TTC549 (cell line): ENCODE measurements around the gene STIM2.
"Not testable (repeated sequence)": the region's sequence is repeated elsewhere in the genome, so short reads cannot be mapped to it uniquely, and the experiment has no call there.

Experiments
- FAIRE-seq: peaks from 2 replicates; lab custom pipeline; 2012; peaks lifted over from hg19 to GRCh38; lab: Jason Lieb, UNC

Gene STIM2

DNA sequence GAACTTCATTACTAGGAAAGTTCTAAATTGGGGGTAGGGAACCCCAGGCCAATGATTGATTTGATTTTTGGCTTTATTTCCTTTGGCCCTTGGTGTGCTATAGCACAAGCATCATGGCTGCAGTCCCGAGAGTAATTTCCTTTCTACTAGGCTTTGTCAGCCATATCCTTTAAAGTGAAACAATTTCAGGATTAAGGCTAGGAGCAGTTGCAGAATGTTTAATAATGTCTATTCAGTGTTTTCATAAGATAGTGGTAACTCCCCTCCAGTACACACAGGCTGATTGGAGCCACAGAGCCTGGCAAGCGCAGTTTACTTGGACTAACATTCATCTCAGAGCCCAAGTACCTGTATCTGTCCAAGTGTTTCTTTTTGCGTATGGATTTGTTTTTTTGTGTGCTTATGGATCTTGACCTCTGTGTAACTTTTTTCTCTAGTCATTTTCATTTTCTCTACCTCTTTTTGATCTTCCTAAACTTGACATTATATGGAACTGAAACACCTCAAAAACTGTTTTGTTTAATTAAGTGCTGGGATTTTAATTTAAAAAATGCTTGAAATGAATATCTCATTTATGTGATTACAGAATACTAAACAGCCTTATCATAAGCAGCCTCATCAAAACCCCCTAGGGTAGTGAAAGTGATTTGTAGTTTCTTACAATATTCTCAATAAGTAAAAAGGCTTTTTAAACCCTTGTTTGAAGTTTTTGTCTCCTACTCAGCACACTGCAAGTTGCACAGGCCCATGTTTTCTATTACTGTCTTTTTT lies 7.5 kb downstream of the STIM2 start:
- no peak for FAIRE-seq

DNA sequence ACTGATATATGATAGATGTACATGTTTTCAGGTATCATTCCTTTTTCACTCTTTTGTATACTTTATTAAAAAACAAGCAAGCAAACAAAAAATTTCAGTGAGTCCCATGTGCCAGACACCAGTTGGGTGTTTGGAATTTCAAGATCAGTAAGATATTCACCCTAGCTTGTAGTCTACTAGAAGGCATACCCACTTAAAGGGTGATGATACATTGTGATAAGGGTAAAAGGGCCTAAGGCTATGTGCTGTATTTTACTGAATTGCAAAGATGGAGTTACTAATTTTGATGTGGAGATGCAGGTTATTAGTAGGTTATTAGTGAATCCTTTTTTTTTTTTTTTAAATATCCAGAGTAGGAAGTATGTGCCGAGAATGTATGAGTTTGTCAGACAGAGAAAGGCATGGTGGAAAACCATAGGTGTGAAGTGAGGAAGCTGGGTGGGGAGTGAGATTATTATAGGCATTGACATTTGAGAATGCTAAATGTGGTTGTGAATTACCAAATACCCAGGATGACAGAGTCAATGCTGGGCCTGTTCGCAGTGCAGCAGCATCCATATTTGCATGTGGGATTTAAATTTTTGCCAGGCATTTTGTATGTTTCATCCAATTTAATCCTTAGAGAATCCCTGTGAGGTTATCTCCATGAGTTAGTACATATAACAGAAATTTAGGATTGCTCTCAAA lies 10.1 kb downstream of the STIM2 start:
- FAIRE-seq, result no peak

- no peak for FAIRE-seq
Measured at GRCh38 chr4:26871611-26872010, 11.0 kb downstream of the STIM2 start.

DNA sequence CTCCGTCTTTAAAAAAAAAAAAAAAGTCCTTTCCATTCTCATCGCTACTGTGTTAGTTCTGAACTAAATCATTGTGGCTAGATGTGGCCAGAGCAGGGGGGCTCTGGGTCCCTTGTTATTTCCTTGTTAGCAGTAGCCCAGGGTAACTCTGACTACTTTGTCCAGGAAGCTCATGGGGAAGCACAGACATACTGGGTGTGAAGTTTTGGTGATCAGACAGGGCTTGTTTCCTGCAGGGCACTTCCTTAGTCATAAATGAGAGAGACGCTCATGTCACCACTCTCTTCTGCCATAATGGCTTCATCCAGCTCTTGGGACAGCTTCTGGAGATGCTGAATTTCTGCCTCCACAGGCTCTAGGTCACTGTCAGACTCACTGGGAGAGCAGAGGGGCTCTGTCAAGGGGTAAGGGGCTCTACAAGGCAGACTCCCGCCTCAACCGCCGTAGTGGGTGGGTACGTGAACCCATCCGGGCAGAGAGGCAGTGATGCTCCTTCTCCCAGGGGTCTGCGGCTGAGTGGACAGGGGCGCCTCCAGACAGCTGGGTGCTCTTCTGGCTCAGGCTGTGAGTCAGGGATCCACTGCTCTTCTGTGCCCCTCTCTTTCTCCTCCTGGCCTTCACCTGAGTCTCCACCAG lies 12.9 kb downstream of the STIM2 start:
- no peak for FAIRE-seq

GRCh38 chr4:26874110-26874509 lies 13.5 kb downstream of the STIM2 start:
- FAIRE-seq, result no peak

DNA sequence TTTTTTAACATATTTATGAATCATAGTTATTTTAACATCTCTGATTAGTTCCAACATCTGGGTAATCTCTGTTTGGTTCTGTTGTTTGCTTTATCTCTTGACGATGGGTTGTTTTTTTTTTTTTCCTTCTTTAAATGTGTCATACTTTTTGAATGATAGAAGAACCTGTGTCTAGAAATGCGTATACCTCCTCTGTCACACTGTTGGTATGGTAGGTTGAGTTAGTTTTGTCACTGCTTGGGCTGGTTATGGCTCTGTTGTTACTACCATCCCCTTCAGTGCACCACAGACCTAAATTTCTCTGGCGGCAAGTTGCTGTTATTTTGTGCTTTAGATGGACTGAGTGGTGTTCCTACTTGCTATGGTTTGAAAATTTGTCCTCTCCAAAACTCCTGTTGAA lies 16.8 kb downstream of the STIM2 start:
- no peak for FAIRE-seq

GRCh38 chr4:26877961-26878360 lies 17.3 kb downstream of the STIM2 start:
- FAIRE-seq, result no peak

DNA sequence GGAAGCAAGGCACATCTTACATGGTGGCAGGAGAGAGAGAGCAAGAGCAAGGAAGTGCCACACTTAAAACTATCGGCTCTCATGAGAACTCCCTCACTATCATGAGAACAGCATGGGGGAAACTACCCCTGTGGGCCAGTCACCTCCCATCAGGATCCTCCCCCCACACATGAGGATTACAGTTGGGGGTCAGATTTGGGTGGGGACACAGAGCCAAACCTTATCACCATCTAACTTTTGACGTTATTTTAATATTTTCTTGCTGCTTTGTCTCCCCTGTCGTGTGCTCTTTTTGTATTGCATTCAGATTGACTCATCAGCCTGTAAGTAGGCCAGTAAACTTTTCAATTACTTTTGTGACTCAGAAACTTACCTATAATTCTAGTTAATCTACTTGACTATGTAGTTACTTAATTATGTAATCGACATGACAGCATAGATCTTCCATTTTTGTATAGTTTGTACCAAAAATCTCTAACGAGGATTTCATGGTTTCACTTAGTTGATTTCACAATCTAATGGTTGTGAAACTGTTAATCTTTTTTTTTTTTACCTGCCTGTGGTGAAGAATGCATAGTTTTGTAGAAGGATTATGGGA lies 18.3 kb downstream of the STIM2 start:
- no peak for FAIRE-seq

- no peak for FAIRE-seq
Measured at GRCh38 chr4:26879805-26880204, 19.2 kb downstream of the STIM2 start.

DNA sequence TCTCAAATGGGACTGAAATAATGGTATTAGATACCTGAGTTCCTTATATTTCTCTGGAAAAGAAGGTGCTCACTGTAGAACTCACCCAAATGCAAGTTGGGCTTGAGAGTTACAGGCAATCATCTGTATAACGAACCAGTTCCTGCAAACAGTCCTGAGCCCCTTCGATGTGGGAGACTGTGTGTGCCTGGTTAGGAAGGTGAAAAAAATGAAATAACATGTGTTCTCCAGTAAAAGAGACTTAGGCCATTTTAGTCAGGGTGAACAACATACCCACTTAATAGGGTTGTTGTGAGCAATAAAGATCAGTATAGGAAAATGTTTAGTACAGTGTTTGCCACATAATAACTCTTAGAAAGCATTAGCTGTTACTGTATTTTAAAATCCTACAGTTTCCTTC lies 23.4 kb downstream of the STIM2 start:
- no peak for FAIRE-seq

DNA sequence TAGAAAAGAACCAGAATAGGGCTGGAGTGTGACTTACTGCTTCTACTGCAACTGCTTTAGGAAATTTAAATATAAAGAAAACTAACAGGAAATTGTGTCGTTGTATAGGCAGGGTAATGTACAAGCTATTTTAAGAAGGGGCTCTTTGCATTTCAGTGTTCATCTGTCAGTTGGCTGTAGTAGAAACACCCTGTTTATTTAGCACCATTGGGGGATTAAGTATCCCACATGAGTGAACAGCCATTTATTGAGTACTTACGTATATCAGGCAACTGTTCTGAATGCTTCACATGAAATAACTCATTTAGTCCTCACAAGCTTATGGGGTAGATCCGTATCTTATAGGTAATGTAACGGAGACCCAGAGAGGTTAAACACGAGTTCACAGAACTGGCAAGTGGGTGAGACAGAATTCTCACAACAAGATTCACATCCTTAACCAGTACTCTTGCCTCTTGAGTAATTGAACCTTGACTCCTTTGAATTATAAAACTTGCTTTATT lies 23.9 kb downstream of the STIM2 start:
- FAIRE-seq, result no peak

DNA sequence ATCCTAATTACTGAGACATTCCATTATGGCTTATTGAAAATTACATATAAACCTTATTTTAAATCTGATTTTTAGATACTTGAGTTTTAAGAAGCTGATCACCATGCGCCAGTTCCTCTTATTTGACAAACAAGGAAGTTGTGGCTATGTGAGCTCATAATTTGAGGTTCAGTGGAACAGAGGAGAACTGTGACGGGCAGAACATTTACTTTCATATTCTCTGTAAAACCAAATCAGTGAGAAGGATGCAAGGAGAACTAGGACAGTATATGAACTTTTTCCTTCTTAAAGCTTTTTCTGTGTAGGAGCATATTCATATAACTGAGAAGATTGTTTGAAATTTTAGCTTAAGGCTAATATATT lies 25.3 kb downstream of the STIM2 start:
- FAIRE-seq, result no peak

- no peak for FAIRE-seq
Measured at GRCh38 chr4:26887143-26887542, 26.5 kb downstream of the STIM2 start.

DNA sequence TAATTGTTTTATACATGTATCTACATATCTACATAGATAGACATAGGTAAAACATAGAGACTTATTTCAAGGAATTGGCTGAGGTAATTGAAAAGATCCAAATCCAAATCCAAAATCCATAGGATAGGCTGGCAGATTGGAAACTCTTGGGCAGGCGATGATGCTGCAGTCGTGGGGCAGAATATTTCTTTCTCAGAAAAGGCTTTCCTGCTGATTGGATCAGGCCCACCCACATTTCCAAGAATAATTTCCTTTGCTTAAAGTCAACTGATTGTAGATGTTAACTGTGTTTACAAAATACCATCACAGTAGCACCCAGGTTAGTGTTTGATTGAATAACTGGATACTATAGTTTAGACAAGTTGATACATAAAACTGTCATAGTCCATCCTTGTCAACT lies 27.2 kb downstream of the STIM2 start:
- no peak for FAIRE-seq

GRCh38 chr4:26889356-26889755 lies 28.7 kb downstream of the STIM2 start:
- no peak for FAIRE-seq

- no peak for FAIRE-seq
Measured at GRCh38 chr4:26891054-26891453, 30.4 kb downstream of the STIM2 start.

DNA sequence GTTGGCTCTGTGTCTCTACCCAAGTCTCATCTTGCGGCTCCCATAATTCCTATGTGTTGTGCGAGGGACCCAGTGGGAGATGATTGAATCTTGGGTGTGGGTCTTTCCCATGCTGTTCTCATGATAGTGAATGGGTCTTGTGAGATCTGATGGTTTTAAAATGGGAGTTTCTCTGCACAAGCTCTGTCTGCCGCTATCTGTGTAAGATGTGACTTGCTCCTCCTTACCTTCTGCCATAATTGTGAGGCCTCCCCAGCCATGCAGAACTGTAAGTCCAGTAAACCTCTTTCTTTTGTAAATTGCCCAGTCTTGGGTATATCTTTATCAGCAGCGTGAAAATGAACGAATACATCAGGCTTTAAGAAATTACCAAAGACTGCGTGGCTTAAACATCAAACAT lies 31.2 kb downstream of the STIM2 start:
- FAIRE-seq, result no peak

- no peak for FAIRE-seq
Measured at GRCh38 chr4:26892480-26893150, 32.0 kb downstream of the STIM2 start.

- no peak for FAIRE-seq
Measured at GRCh38 chr4:26893491-26893890, 32.9 kb downstream of the STIM2 start.

DNA sequence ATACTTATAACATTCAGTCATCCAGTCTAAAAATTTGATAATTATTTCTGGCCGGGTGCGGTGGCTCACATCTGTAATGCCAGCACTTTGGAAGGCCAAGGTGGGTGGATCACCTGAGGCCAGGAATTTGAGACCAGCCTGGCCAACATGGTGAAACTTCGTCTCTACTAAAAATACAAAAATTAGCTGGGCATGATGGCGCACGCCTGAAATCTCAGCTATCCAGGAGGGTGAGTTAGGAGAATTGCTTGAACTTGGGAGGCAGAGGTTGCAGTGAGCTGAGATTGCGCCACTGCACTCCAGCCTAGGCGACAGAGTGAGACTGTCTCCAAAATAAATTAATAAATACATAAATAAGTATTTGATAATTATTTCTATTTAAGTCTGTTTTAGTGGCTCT lies 34.2 kb downstream of the STIM2 start:
- not testable (repeated sequence) for FAIRE-seq

DNA sequence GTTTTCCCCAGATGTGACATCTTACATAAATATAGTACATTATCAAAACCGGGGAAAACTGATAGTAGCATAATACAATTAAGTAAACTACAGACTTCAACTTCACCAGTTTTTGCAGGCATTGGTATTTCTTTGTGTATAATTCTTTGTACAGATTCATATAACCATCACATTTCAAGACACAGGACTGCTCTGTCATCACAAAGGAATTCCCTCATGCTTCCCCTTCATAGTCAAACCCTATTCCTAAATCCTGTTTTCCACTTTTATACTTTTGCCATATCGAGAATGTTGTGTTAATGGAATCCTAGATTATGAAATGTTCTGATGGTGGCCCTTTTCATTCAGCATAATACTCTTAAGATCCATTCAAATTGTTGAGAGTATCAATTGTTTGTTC lies 36.0 kb downstream of the STIM2 start:
- FAIRE-seq, result no peak

DNA sequence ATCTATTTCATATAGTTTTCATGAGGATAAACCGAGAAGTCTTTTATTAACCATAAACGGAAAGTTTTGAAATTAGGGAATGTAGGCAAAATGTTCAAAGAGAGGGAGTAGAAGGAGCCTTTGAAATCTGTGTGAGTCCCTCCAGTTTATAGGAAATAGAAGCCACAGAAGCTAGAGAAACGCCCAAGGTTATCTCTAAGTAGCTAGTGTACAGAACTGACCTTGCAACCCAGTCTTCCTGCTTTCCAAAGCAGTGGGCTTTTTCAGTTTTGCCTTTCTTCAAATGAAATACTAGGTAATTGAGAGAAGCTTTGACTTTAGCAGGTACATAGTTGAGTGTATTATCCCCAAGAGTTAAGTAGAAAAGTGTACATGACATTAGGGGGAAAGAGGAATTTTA lies 39.4 kb downstream of the STIM2 start:
- FAIRE-seq, result no peak

GRCh38 chr4:26900765-26901164 lies 40.1 kb downstream of the STIM2 start:
- FAIRE-seq, result no peak
